GM21825 (cell line): ENCODE results near the gene PADI3.

Experiments
- ATAC-seq: cut with Tn5 transposase; IDR thresholded peaks from one replicate; pipeline ENCODE4 v1.9.1; 2021; ENCODE audit warnings: mild to moderate bottlenecking, moderate library complexity; ENCODE audit not compliant: unreplicated experiment

Gene PADI3

GRCh38 chr1:17295292-17295691, 46.4 kb downstream of the PADI3 start:
- ATAC-seq: no peak

- no peak for ATAC-seq
These were observed 47.2 kb downstream of the PADI3 start for GRCh38 chr1:17296086-17296485.

GRCh38 chr1:17297991-17298390, 49.1 kb downstream of the PADI3 start:
- ATAC-seq: no peak

GRCh38 chr1:17301767-17302166, 52.9 kb downstream of the PADI3 start:
- no peak for ATAC-seq

DNA sequence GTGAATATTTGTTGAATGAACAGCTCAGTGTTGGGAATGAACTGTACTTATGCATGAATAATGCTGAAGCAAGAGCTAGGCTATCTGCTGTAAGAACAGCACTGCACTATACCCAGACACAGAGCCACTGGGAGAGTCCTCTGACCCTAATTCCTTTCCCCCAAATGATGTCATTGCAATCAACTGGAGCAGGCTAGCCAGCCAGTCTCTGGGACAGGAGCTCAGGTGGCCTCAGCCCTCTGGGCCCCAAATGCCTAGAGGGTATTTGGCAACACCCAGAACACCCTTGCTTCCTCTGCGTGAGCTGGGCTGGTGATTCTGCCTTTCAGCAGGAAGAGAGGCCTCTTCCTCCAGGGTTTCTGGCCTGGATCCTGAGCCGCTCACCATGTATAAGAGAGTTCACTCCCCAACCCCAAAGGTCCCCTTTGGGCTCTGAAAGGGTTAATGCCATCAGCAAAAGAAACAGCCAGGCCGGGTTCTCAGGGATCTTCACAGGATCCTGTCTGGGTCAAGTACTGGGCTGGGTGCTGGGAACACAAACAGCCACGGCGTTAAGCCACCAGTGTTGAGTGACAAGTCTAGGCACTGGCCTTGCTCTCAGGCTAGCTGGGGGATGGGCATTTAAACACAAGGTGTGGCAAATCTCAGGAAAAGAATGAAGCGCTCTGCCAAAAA, 55.4 kb downstream of the PADI3 start:
- ATAC-seq: no peak

GRCh38 chr1:17304826-17305175, 55.9 kb downstream of the PADI3 start:
- ATAC-seq: no peak

- ATAC-seq: no peak
These were observed 56.7 kb downstream of the PADI3 start for GRCh38 chr1:17305576-17306095.

DNA sequence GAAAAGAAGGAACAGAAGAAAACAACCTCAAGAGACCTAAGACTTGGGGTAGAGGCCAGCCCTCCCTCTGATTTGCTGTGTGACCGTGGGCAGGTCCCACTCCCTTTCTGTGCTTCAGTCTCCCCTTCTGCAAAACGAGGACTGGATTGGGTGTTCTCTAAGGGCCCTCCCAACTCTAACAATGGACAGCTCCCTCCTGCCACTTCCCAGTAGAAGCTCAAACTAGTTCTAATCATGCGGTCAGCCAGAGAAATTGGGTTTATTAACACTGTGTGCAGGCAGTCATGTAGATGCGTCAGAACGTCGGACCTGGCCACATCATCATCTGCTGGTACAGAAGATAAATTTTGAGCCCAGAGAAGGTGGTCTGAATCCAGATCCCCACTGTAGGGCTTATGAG, 57.5 kb downstream of the PADI3 start:
- ATAC-seq: no peak

- ATAC-seq: no peak
These were observed 58.0 kb downstream of the PADI3 start for GRCh38 chr1:17306921-17307320.

DNA sequence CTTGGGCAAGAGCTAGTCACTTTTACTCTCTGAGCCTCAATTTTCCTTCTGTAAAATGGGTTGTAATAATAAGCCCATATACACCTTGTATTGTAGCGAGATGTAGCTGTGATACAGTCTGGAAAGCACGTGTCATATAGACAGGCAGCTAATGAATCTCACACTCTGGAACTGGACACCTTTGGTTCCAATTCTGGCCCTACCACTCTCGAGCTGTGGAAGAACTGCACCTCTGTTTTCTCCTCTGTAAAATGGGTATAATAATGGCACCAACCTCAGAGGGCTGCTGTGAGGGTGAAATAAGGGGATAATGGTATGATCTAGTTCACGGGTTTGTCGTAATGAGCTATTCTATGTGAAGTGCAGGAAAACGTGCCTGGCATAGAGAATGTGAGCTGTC, 58.4 kb downstream of the PADI3 start:
- ATAC-seq: no peak

DNA sequence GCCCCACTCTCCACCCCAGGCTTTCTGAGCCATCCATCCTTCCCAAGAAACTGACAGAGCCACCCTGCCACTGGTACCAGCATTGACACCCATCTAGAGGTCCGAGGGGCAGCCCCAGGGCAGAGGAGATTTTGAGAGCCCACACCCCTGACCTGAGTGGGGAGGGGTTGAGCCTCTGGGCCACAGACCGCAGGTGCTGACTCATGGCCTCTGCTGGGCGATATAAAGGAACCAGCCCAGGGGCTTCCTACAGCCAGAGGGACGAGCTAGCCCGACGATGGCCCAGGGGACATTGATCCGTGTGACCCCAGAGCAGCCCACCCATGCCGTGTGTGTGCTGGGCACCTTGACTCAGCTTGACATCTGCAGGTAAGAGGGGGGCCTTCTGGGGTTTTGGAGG, 59.0 kb downstream of the PADI3 start, which contains the start of gene PADI4:
TSS of gene PADI4 (plus strand) at position 252 of the 400 bp plus-strand sequence. CDS start at position 278, 26 bp downstream.
- ATAC-seq: no peak

DNA sequence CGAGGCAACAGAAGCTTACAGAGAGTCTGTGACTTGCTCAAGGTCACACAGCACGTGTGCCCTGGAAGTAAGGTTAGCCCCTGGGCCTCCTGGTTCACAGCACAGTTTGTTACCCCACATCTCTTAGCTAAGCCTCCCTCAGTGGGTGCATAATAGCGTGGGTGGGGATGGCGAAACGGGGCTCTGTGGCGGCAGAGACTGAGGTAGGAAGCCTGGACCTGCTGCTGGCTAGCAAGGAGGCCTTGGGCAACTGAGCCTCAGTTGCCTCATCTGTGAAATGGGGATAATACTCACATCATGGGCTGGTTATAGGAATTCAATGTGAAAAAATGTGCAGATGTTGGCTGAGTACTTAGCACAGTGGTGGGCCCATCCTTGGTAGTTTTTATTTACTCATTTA, 59.7 kb downstream of the PADI3 start:
- ATAC-seq: no peak

DNA sequence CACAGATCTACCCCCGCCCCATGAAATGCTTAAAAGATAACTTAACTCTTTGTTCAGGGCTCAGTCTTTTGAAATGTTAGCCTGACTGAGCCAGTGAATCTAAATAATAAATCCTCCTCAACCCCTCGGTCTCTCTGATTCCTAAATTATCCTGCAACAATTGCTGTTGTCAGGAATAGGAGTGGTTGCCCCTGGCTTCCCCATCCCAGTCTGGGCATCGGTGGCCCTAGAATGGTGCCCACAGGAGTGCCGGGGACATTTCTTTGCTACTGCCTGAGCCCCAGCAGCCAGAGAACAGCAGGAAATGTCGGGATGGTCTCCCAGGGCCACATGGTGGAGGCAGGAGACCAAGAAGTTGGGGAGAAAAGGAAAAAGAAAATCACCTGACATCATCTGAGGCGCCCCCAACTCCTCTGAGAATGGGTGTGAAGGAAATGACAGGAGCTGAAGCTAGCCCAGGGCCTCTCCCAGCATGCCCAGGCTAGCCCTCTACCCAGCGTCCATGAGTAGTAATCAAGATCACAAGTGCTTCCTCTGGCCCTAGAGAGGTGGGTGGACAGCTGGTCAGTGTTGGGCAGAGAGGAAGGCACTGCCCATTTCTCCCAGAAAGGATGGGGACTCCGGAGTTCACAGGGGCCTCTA, 60.6 kb downstream of the PADI3 start:
- no peak for ATAC-seq

DNA sequence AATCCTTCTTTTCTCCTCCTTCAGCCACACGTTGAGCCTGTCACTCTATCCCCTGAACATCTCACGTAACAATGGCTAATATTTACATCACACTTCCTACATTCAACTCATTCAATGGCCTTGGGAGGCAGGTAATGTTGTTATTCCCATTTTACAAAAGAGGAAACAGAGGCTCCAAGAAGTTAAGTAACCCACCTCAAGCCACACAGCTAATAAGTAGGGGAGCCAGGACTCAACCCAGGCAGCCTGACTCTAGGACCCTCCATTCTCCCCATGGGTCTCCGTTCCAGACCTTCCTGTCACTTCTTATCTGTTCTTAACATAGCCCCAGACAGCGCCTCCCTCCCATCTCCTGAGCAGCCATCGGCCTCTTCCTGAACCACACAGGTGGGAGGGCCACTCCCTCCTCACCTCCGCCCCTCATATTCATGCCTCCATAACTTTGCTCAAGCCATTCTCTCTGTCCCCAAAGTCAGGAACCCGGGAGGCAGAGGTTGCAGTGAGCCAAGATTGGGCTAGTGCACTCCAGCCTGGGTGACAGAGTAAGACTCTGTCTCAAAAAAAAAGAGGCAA, 61.3 kb downstream of the PADI3 start:
- no peak for ATAC-seq

- no peak for ATAC-seq
These were observed 64.8 kb downstream of the PADI3 start for GRCh38 chr1:17313530-17314309.

DNA sequence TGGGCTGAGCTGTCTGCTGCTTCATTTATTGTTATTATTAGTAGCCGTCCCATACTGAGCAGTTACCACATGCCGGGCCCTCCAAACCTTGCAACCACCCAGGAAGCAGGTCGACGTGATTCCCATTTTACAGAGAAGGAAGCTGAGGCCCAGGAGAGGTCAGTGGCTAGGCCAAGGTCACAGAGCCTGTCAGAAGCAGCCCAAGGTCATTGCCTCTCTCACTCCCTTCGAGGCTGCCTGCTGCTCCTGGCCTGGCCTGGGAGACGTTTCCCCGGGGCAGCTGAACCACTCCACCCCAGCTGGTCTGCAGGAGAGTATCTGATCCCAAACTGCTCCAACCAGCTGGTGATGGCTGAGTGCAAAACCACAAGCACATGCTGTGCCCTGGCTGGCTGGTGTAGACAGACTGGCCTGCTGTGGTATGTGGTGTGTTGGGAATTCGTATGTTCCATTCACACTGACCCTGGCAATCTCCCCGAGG, 65.6 kb downstream of the PADI3 start:
- ATAC-seq: no peak

GRCh38 chr1:17315542-17316130, 66.7 kb downstream of the PADI3 start:
- no peak for ATAC-seq

DNA sequence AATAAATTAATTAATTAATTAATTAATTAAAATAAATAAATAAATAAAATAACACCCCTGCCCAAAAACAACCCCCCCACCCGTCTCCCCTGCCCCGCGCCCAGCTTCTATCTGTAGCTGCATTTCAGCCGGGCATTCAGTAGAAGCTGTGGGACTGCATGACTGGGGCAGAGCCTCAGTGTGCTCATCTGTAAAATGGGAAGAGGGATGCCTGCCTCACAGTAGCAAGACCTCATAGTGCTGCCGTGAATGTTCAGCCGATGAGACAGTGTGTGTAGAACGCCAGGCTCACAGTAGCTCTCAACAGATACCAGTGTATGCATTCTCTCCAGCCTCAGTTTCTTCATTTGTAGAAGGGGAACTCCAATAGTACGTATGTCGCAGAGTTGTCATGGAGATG, 67.8 kb downstream of the PADI3 start:
- no peak for ATAC-seq

GRCh38 chr1:17318262-17318661, 69.4 kb downstream of the PADI3 start:
- no peak for ATAC-seq

DNA sequence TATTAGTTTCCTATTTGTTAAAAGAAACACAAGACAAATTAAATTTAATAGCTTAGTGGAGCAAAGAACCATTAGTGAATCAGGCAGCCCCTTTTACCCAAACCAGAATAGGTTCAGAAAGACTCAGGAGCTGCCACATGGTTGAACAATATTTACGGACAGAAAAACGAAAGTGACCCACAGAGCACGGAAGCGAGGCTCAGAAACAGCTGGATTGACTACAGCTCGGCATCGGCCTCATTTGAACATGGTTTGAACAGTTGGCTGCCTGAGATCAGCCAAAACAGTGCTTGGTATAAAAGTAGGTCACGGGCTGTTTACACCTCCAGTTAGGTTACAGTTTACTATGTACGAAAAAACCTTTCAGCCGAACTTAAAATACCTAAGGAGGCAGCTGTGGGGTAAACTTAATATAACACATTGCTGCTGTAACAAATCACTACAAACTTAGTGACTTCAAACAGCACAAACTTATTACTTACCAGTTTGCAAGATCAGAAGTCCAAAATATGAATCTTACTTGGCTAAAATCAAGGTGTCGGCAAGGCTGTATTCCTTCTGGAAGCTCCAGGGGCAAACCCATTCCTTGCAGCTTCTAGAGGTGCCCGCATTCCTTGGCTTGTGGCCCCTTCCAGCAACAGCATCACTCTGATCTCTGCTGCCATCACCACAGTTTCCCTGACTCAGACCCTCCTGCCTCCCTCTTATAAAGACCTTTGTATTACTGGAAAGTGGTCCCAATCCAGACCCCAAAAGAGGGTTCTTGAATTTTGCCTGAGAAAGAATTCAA, 70.9 kb downstream of the PADI3 start:
- no peak for ATAC-seq
